ENCODE measurements around the gene CLCN5. TPM values are rescaled to one million over a fixed set of nuclear protein-coding genes. Genes with fewer than 3 reads are reported as not detected.

Gene CLCN5
- total RNA-seq, 1 experiment from 2014 or later, result 8.1 TPM

- Histone ChIP-seq H2AFZ (ENCODE audit: low read length) (no peak overlapping the region), H3K4me1 (ENCODE audit: low read length) (no peaks in the 10 kb centered on the region), H3K9me2 (replicated peaks; ENCODE audit: insufficient read depth, low read length) (no peaks in the 10 kb centered on the region), H3K9ac (ENCODE audit: low read length) (no peak overlapping the region), H3K4me3 (ENCODE audit: low read length) (no peak overlapping the region), H3K4me2 (ENCODE audit: low read depth, low read length, poor library complexity, severe bottlenecking) (no peak overlapping the region), H3K27ac (ENCODE audit: low read length) (no peak overlapping the region), H3K79me2 (ENCODE audit: low read length) (no peaks in the 10 kb centered on the region), H4K20me1 (ENCODE audit: insufficient read depth, low read depth, low read length) (no peaks in the 10 kb centered on the region), H3K27me3 (ENCODE audit: low read length) (no peaks in the 10 kb centered on the region), H3K36me3 (ENCODE audit: insufficient read depth, low read length) (no peaks in the 10 kb centered on the region), H3K9me3 (ENCODE audit: low read length) (no peaks in the 10 kb centered on the region)
- no peak for DNase-seq
Observed at GRCh38 chrX:50088645-50089044, 166.2 kb downstream of the CLCN5 start.

GRCh38 chrX:50093625-50094024 is 171.2 kb downstream of the CLCN5 start:
- H2AFZ ChIP-seq (ENCODE audit: low read length), result no peak overlapping the region
- no peak for DNase-seq
- no peak overlapping the region for H3K27ac ChIP-seq (ENCODE audit: low read length)
- H3K79me2 ChIP-seq (ENCODE audit: low read length), result no peaks in the 10 kb centered on the region
- no peak overlapping the region for H3K9ac ChIP-seq (ENCODE audit: low read length)
- no peaks in the 10 kb centered on the region for H3K36me3 ChIP-seq (ENCODE audit: insufficient read depth, low read length)
- H3K27me3 ChIP-seq (ENCODE audit: low read length), result no peaks in the 10 kb centered on the region
- no peaks in the 10 kb centered on the region for H4K20me1 ChIP-seq (ENCODE audit: insufficient read depth, low read depth, low read length)
- no peak overlapping the region for H3K4me3 ChIP-seq (ENCODE audit: low read length)
- no peak overlapping the region for H3K4me2 ChIP-seq (ENCODE audit: low read depth, low read length, poor library complexity, severe bottlenecking)
- no peaks in the 10 kb centered on the region for H3K9me3 ChIP-seq (ENCODE audit: low read length)
- no peaks in the 10 kb centered on the region for H3K9me2 ChIP-seq (replicated peaks; ENCODE audit: insufficient read depth, low read length)
- H3K4me1 ChIP-seq (ENCODE audit: low read length), result no peaks in the 10 kb centered on the region

- Histone ChIP-seq H3K4me3 (ENCODE audit: low read length) (no peak overlapping the region), H3K4me1 (ENCODE audit: low read length) (no peaks in the 10 kb centered on the region), H3K9me3 (ENCODE audit: low read length) (no peaks in the 10 kb centered on the region), H3K27ac (ENCODE audit: low read length) (no peak overlapping the region), H4K20me1 (ENCODE audit: insufficient read depth, low read depth, low read length) (0 out of 2 replicates have a peak, but pooled peaks cover 4% of the 10 kb centered on the region), H3K27me3 (ENCODE audit: low read length) (no peaks in the 10 kb centered on the region), H3K4me2 (ENCODE audit: low read depth, low read length, poor library complexity, severe bottlenecking) (no peak overlapping the region), H3K9me2 (replicated peaks; ENCODE audit: insufficient read depth, low read length) (no peaks in the 10 kb centered on the region), H3K79me2 (ENCODE audit: low read length) (no peaks in the 10 kb centered on the region), H3K36me3 (ENCODE audit: insufficient read depth, low read length) (no peaks in the 10 kb centered on the region), H2AFZ (ENCODE audit: low read length) (no peak overlapping the region), H3K9ac (ENCODE audit: low read length) (no peak overlapping the region)
- DNase-seq, result no peak
Observed at GRCh38 chrX:50097071-50097470, 174.7 kb downstream of the CLCN5 start.

- Histone ChIP-seq H3K9me3 (ENCODE audit: low read length) (no peaks in the 10 kb centered on the region), H3K79me2 (ENCODE audit: low read length) (no peaks in the 10 kb centered on the region), H3K4me2 (ENCODE audit: low read depth, low read length, poor library complexity, severe bottlenecking) (no peak overlapping the region), H3K4me1 (ENCODE audit: low read length) (no peaks in the 10 kb centered on the region), H3K27ac (ENCODE audit: low read length) (no peak overlapping the region), H3K27me3 (ENCODE audit: low read length) (no peaks in the 10 kb centered on the region), H3K36me3 (ENCODE audit: insufficient read depth, low read length) (no peaks in the 10 kb centered on the region), H2AFZ (ENCODE audit: low read length) (no peak overlapping the region), H4K20me1 (ENCODE audit: insufficient read depth, low read depth, low read length) (0 out of 2 replicates have a peak, but pooled peaks cover 4% of the 10 kb centered on the region), H3K9me2 (replicated peaks; ENCODE audit: insufficient read depth, low read length) (no peaks in the 10 kb centered on the region), H3K9ac (ENCODE audit: low read length) (no peak overlapping the region), H3K4me3 (ENCODE audit: low read length) (no peak overlapping the region)
- DNase-seq, result no peak
Observed at GRCh38 chrX:50098241-50098640, 175.8 kb downstream of the CLCN5 start.

- Histone ChIP-seq H3K27me3 (ENCODE audit: low read length) (no peaks in the 10 kb centered on the region), H3K36me3 (ENCODE audit: insufficient read depth, low read length) (no peaks in the 10 kb centered on the region), H3K9me3 (ENCODE audit: low read length) (no peaks in the 10 kb centered on the region), H3K4me2 (ENCODE audit: low read depth, low read length, poor library complexity, severe bottlenecking) (no peak overlapping the region), H3K4me3 (ENCODE audit: low read length) (no peak overlapping the region), H3K79me2 (ENCODE audit: low read length) (no peaks in the 10 kb centered on the region), H3K27ac (ENCODE audit: low read length) (no peak overlapping the region), H3K4me1 (ENCODE audit: low read length) (no peaks in the 10 kb centered on the region), H4K20me1 (ENCODE audit: insufficient read depth, low read depth, low read length) (0 out of 2 replicates have a peak, but pooled peaks cover 4% of the 10 kb centered on the region), H3K9me2 (replicated peaks; ENCODE audit: insufficient read depth, low read length) (no peaks in the 10 kb centered on the region), H2AFZ (ENCODE audit: low read length) (no peak overlapping the region), H3K9ac (ENCODE audit: low read length) (no peak overlapping the region)
- DNase-seq, result no peak
Observed at GRCh38 chrX:50098749-50099148, 176.4 kb downstream of the CLCN5 start.

GRCh38 chrX:50099331-50099730 is 176.9 kb downstream of the CLCN5 start:
- no peak for DNase-seq
- Histone ChIP-seq H3K4me2 (ENCODE audit: low read depth, low read length, poor library complexity, severe bottlenecking) (no peak overlapping the region), H3K36me3 (ENCODE audit: insufficient read depth, low read length) (no peaks in the 10 kb centered on the region), H3K79me2 (ENCODE audit: low read length) (no peaks in the 10 kb centered on the region), H4K20me1 (ENCODE audit: insufficient read depth, low read depth, low read length) (0 out of 2 replicates have a peak, but pooled peaks cover 4% of the 10 kb centered on the region), H2AFZ (ENCODE audit: low read length) (no peak overlapping the region), H3K9me3 (ENCODE audit: low read length) (no peaks in the 10 kb centered on the region), H3K27ac (ENCODE audit: low read length) (no peak overlapping the region), H3K9me2 (replicated peaks; ENCODE audit: insufficient read depth, low read length) (no peaks in the 10 kb centered on the region), H3K4me3 (ENCODE audit: low read length) (no peak overlapping the region), H3K4me1 (ENCODE audit: low read length) (no peaks in the 10 kb centered on the region), H3K9ac (ENCODE audit: low read length) (no peak overlapping the region), H3K27me3 (ENCODE audit: low read length) (no peaks in the 10 kb centered on the region)

GRCh38 chrX:50100188-50100587 is 177.8 kb downstream of the CLCN5 start:
- H3K9me2 ChIP-seq (replicated peaks; ENCODE audit: insufficient read depth, low read length), result no peaks in the 10 kb centered on the region
- H2AFZ ChIP-seq (ENCODE audit: low read length), result no peak overlapping the region
- H4K20me1 ChIP-seq (ENCODE audit: insufficient read depth, low read depth, low read length), result 0 out of 2 replicates have a peak, but pooled peaks cover 4% of the 10 kb centered on the region
- H3K36me3 ChIP-seq (ENCODE audit: insufficient read depth, low read length), result no peaks in the 10 kb centered on the region
- no peak overlapping the region for H3K4me3 ChIP-seq (ENCODE audit: low read length)
- H3K27ac ChIP-seq (ENCODE audit: low read length), result no peak overlapping the region
- no peaks in the 10 kb centered on the region for H3K79me2 ChIP-seq (ENCODE audit: low read length)
- DNase-seq, result peak; percentile 61
- no peaks in the 10 kb centered on the region for H3K27me3 ChIP-seq (ENCODE audit: low read length)
- H3K4me2 ChIP-seq (ENCODE audit: low read depth, low read length, poor library complexity, severe bottlenecking), result no peak overlapping the region
- no peaks in the 10 kb centered on the region for H3K4me1 ChIP-seq (ENCODE audit: low read length)
- H3K9ac ChIP-seq (ENCODE audit: low read length), result no peak overlapping the region
- H3K9me3 ChIP-seq (ENCODE audit: low read length), result no peaks in the 10 kb centered on the region

GRCh38 chrX:50103176-50103575 is 180.8 kb downstream of the CLCN5 start:
- 0 out of 2 replicates have a peak, but pooled peaks cover 4% of the 10 kb centered on the region for H4K20me1 ChIP-seq (ENCODE audit: insufficient read depth, low read depth, low read length)
- no peaks in the 10 kb centered on the region for H3K9me3 ChIP-seq (ENCODE audit: low read length)
- H3K27me3 ChIP-seq (ENCODE audit: low read length), result no peaks in the 10 kb centered on the region
- no peak overlapping the region for H3K27ac ChIP-seq (ENCODE audit: low read length)
- no peak for DNase-seq
- no peaks in the 10 kb centered on the region for H3K79me2 ChIP-seq (ENCODE audit: low read length)
- no peaks in the 10 kb centered on the region for H3K36me3 ChIP-seq (ENCODE audit: insufficient read depth, low read length)
- H3K9me2 ChIP-seq (replicated peaks; ENCODE audit: insufficient read depth, low read length), result no peaks in the 10 kb centered on the region
- no peak overlapping the region for H3K4me2 ChIP-seq (ENCODE audit: low read depth, low read length, poor library complexity, severe bottlenecking)
- H3K4me1 ChIP-seq (ENCODE audit: low read length), result no peaks in the 10 kb centered on the region
- H3K9ac ChIP-seq (ENCODE audit: low read length), result no peak overlapping the region
- H2AFZ ChIP-seq (ENCODE audit: low read length), result no peak overlapping the region
- no peak overlapping the region for H3K4me3 ChIP-seq (ENCODE audit: low read length)
